NB4 (cell line): Measurements from ENCODE around the gene ADIPOQ.
"Not testable (repeated sequence)": the region's sequence is repeated elsewhere in the genome, so short reads cannot be mapped to it uniquely, and the experiment has no call there.

Experiments
- DNase-seq: peaks from one replicate; pipeline ENCODE4 v3.0.0; 2010; ENCODE audit warnings: low read depth
- H3K4me3 ChIP-seq: one replicate; pipeline ENCODE4 v1.5.1; 2011; ENCODE audit warnings: mild to moderate bottlenecking, low read depth, low read length, moderate library complexity
- CTCF ChIP-seq: IDR thresholded peaks from one replicate; pipeline ENCODE4 v1.5.1; 2012; ENCODE audit warnings: low read depth, low read length
- MAX ChIP-seq: IDR thresholded peaks from 2 replicates; pipeline ENCODE4 v1.6.1; 2011; ENCODE audit warnings: low read depth, low read length
- MYC ChIP-seq: IDR thresholded peaks from 2 replicates; pipeline ENCODE4 v1.6.1; 2011; ENCODE audit warnings: low read depth, low read length
- POLR2A ChIP-seq: IDR thresholded peaks from 2 replicates; pipeline ENCODE4 v1.6.1; 2011; ENCODE audit warnings: mild to moderate bottlenecking; ENCODE audit not compliant: insufficient read length; ENCODE audit errors: extremely low read depth

The ADIPOQ gene

GRCh38 chr3:186886202-186886981 is 43.9 kb downstream of the ADIPOQ start:
- no peak for TF ChIP-seq CTCF
- no peak for TF ChIP-seq MYC
- no peak for TF ChIP-seq MAX
- TF ChIP-seq POLR2A = no peak
- DNase-seq = no peak
- H3K4me3 ChIP-seq = no peak overlapping the region

GRCh38 chr3:186887507-186887938 is 45.0 kb downstream of the ADIPOQ start:
- not testable (repeated sequence) for H3K4me3 ChIP-seq

GRCh38 chr3:186888569-186888968 is 46.1 kb downstream of the ADIPOQ start:
- peak; percentile 87 for DNase-seq
- peak; percentile 18; the same call in 1 of the 2 replicates for TF ChIP-seq MYC
- no peak for TF ChIP-seq CTCF

More at GRCh38 chr3:186887507-186887938, 45.0 kb downstream of the ADIPOQ start:
- DNase-seq = not testable (repeated sequence)

GRCh38 chr3:186889698-186890097 is 47.2 kb downstream of the ADIPOQ start:
- not testable (repeated sequence) for H3K4me3 ChIP-seq, DNase-seq

More at GRCh38 chr3:186888569-186888968, 46.1 kb downstream of the ADIPOQ start:
- no peak overlapping the region for H3K4me3 ChIP-seq

GRCh38 chr3:186890911-186891310 is 48.4 kb downstream of the ADIPOQ start:
- DNase-seq = no peak
- TF ChIP-seq CTCF (no peak), MYC (no peak), POLR2A (no peak), MAX (no peak)
- H3K4me3 ChIP-seq = no peak overlapping the region

GRCh38 chr3:186893071-186893470 is 50.6 kb downstream of the ADIPOQ start:
- not testable (repeated sequence) for DNase-seq, H3K4me3 ChIP-seq

- TF ChIP-seq MAX = no peak
- TF ChIP-seq MYC = no peak
- TF ChIP-seq CTCF = no peak
- TF ChIP-seq POLR2A = no peak
- DNase-seq = no peak
- H3K4me3 ChIP-seq = no peak overlapping the region
These were observed 52.9 kb downstream of the ADIPOQ start for GRCh38 chr3:186895406-186895805.

- TF ChIP-seq MYC (no peak), CTCF (no peak), POLR2A (no peak), MAX (no peak)
- H3K4me3 ChIP-seq = no peak overlapping the region
- DNase-seq = no peak
These were observed 53.5 kb downstream of the ADIPOQ start for GRCh38 chr3:186896006-186896405.
